ENCODE data around the gene BCAS4.
A peak's percentile ranks its signal among the peaks of the same experiment; 100 is the strongest.
"Not testable (repeated sequence)": the region's sequence is repeated elsewhere in the genome, so short reads cannot be mapped to it uniquely, and the experiment has no call there.

The BCAS4 gene

GRCh38 chr20:50790651-50791277 lies 4.1 kb upstream of the BCAS4 start (continued):
- TF ChIP-seq HOXC10 (CRISPR knock-in tag; IDR thresholded peaks at IDR 0.05) = no peak

- CTCF ChIA-PET = interaction anchor here (0.6 to 4.8 kb wide), 20 partner anchors 10 to 500 kb away, joined by 3 to 36 read pairs (median 4); partner anchors contain the start of gene ADNP
- Histone ChIP-seq H3K9me3 (ENCODE audit: control insufficient read depth, insufficient read depth, low read depth, low read length) (no peaks in the 10 kb centered on the region), H3K4me3 (ENCODE audit: low read depth, low read length) (no peak overlapping the region), H3K36me3 (ENCODE audit: control insufficient read depth in 2 of 2, insufficient read depth in 1 of 2, low read length in 2 of 2) (no peaks in the 10 kb centered on the region), H3K27ac (ENCODE audit: extremely low read depth, low read depth, low read length) (no peak overlapping the region), H3K4me1 (ENCODE audit: control insufficient read depth, insufficient read depth, low read length) (peaks cover 2% of the 10 kb centered on the region; the same call in 1 of the 2 replicates)
- POLR2A ChIA-PET = interaction anchor here (0.6 to 0.7 kb wide), 3 partner anchors 128 to 185 kb away, joined by 4 to 5 read pairs (median 4); no protein-coding TSS in a partner anchor
- TF ChIP-seq HOXC10 (CRISPR knock-in tag; IDR thresholded peaks at IDR 0.05) = no peak
- no peak for TF ChIP-seq OVOL3 (tag by site-specific recombination; IDR thresholded peaks at IDR 0.05)
- TF ChIP-seq ZNF624 (tag by site-specific recombination; IDR thresholded peaks at IDR 0.05) = no peak
- TF ChIP-seq ZNF830 (tag by site-specific recombination; IDR thresholded peaks at IDR 0.05; ENCODE audit: low read depth) = no peak
- TF ChIP-seq PATZ1 (tag by site-specific recombination; IDR thresholded peaks at IDR 0.05) = no peak
- no peak for TF ChIP-seq GFI1B (tag by site-specific recombination; IDR thresholded peaks at IDR 0.05)
- no peak for TF ChIP-seq PRDM1 (tag by site-specific recombination; IDR thresholded peaks at IDR 0.05)
- TF ChIP-seq ZNF350 (tag by site-specific recombination; IDR thresholded peaks at IDR 0.05) = no peak
- no peak for TF ChIP-seq ZBTB26 (tag by site-specific recombination; optimal IDR thresholded peaks at IDR 0.05)
- TF ChIP-seq ZBTB21 (tag by site-specific recombination; IDR thresholded peaks at IDR 0.05) = no peak
Observed at GRCh38 chr20:50792708-50793574, 1.9 kb upstream of the BCAS4 start.

GRCh38 chr20:50793575-50794016 lies 1.3 kb upstream of the BCAS4 start:
- ChIA-PET CTCF (interaction anchor here (0.6 to 2.5 kb wide), 21 partner anchors 9 to 538 kb away, joined by 3 to 14 read pairs (median 4); partner anchors contain the start of gene ADNP), POLR2A (interaction anchor here (0.6 to 0.7 kb wide), 3 partner anchors 129 to 184 kb away, joined by 4 to 5 read pairs (median 4); no protein-coding TSS in a partner anchor)
- H3K9me3 ChIP-seq (ENCODE audit: control insufficient read depth, insufficient read depth, low read depth, low read length); H3K27ac ChIP-seq (ENCODE audit: extremely low read depth, low read depth, low read length); H3K36me3 ChIP-seq (ENCODE audit: control insufficient read depth in 2 of 2, insufficient read depth in 1 of 2, low read length in 2 of 2); H3K4me1 ChIP-seq (ENCODE audit: control insufficient read depth, insufficient read depth, low read length); H3K4me3 ChIP-seq (ENCODE audit: low read depth, low read length): not testable (repeated sequence)
- TF ChIP-seq OSR2 (tag by site-specific recombination; IDR thresholded peaks at IDR 0.05) (peak; percentile 64; the same call in 1 of the 2 replicates), ZNF654 (tag by site-specific recombination; IDR thresholded peaks at IDR 0.05; ENCODE audit: low read depth) (peak; percentile 6; the same call in 1 of the 2 replicates), ZEB2 (tag by site-specific recombination; IDR thresholded peaks at IDR 0.05) (peak; percentile 69), ZNF335 (tag by site-specific recombination; conservative IDR thresholded peaks at IDR 0.05) (peak; percentile 42; the same call in 1 of the 2 replicates), ZNF362 (tag by site-specific recombination; IDR thresholded peaks at IDR 0.05) (0 out of 2 replicates have a peak, but pooled peaks have one; percentile 60)
